ENCODE data around the gene MACROD2. TPM values are rescaled to one million over a fixed set of nuclear protein-coding genes. Genes with fewer than 3 reads are reported as not detected.

Gene MACROD2
- polyA plus RNA-seq, 1 donor (not counting 4 experiments of a cell fraction or from before 2014, with no cell fraction given), result 0.71 TPM

DNA sequence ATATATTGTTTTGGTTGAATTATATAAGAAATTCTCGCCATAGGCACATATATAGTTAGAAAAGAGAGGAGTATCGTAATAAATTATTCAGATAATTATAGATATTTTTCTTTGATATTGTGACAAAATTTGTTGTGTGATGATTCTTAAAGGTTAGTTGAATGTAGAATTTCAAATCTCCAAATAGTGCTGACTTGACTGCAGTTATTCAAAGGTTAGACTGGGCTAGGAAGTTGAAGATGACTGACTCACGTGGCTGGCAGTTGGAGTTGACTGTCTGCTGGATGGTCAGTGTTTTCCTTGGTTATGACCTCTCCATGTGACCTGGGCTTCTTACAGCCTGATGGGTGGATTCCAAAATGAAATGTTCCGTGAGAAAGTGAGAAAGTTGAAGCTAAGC is 286.8 kb downstream of the MACROD2 start:
- no peak overlapping the region for H3K9ac ChIP-seq (ENCODE audit: control insufficient read depth, extremely low read depth, insufficient read depth, low read length)
- dilution Hi-C loops (cut with MboI; ENCODE audit: extremely low pct_ligation_motif_present, low sequenced_read_pairs), result no loop called here
- no peak overlapping the region for H2AFZ ChIP-seq (ENCODE audit: control insufficient read depth, low read length)
- no peak for FAIRE-seq
- H4K20me1 ChIP-seq (ENCODE audit: control insufficient read depth, extremely low read depth, insufficient read depth, low read length), result no peaks in the 10 kb centered on the region
- no peaks in the 10 kb centered on the region for H3K79me2 ChIP-seq (ENCODE audit: control insufficient read depth, insufficient read depth, low read length)
- DNase-seq (ENCODE audit: low read depth, low spot score), result no peak
- no peak overlapping the region for H3K27ac ChIP-seq (ENCODE audit: control insufficient read depth, insufficient read depth, low read length)
- H3K36me3 ChIP-seq (ENCODE audit: control insufficient read depth in 2 of 2, extremely low read depth in 1 of 2, insufficient read depth in 2 of 2, low read length in 2 of 2), result no peaks in the 10 kb centered on the region
- H3K4me2 ChIP-seq (ENCODE audit: control insufficient read depth, extremely low read depth, insufficient read depth, low read depth, low read length), result no peak overlapping the region
- H3K27me3 ChIP-seq (ENCODE audit: control insufficient read depth, extremely low read depth, insufficient read depth, low read length), result no peaks in the 10 kb centered on the region
- H3K4me3 ChIP-seq (ENCODE audit: control insufficient read depth in 2 of 3, extremely low read depth in 1 of 3, insufficient read depth in 2 of 3, low read depth in 1 of 3, low read length in 3 of 3), result no peak overlapping the region
- H3K9me1 ChIP-seq (ENCODE audit: control insufficient read depth, extremely low read depth, insufficient read depth, low read length), result no peaks in the 10 kb centered on the region
- peaks cover 2% of the 10 kb centered on the region for H3K9me3 ChIP-seq (ENCODE audit: control insufficient read depth, low read depth, low read length)
- TF ChIP-seq EZH2 (IDR thresholded peaks at IDR 0.05; ENCODE audit: low read length), result no peak
- TF ChIP-seq CTCF (optimal IDR thresholded peaks at IDR 0.05 in 1 of 3, IDR thresholded peaks at IDR 0.05 in 1 of 3, conservative IDR thresholded peaks at IDR 0.05 in 1 of 3; ENCODE audit: extremely low read depth in 1 of 3, insufficient read depth in 2 of 3, low read length in 3 of 3), result no peak
- H3K4me1 ChIP-seq (ENCODE audit: control insufficient read depth, extremely low read depth, insufficient read depth, low read length), result peaks cover 28% of the 10 kb centered on the region

- H3K79me2 ChIP-seq (ENCODE audit: control insufficient read depth, insufficient read depth, low read length), result no peaks in the 10 kb centered on the region
- peak overlapping the region; percentile 7 for H2AFZ ChIP-seq (ENCODE audit: control insufficient read depth, low read length)
- H3K36me3 ChIP-seq (ENCODE audit: control insufficient read depth in 2 of 2, extremely low read depth in 1 of 2, insufficient read depth in 2 of 2, low read length in 2 of 2), result no peaks in the 10 kb centered on the region
- H3K27ac ChIP-seq (ENCODE audit: control insufficient read depth, insufficient read depth, low read length), result peak overlapping the region; percentile 53
- H3K4me3 ChIP-seq (ENCODE audit: control insufficient read depth in 2 of 3, extremely low read depth in 1 of 3, insufficient read depth in 2 of 3, low read depth in 1 of 3, low read length in 3 of 3), result no peak overlapping the region
- peaks cover 2% of the 10 kb centered on the region for H3K9me3 ChIP-seq (ENCODE audit: control insufficient read depth, low read depth, low read length)
- peak overlapping the region; percentile 18 for H3K9ac ChIP-seq (ENCODE audit: control insufficient read depth, extremely low read depth, insufficient read depth, low read length)
- FAIRE-seq, result peak; percentile 55
- no peaks in the 10 kb centered on the region for H4K20me1 ChIP-seq (ENCODE audit: control insufficient read depth, extremely low read depth, insufficient read depth, low read length)
- peak overlapping the region; percentile 55 for H3K4me2 ChIP-seq (ENCODE audit: control insufficient read depth, extremely low read depth, insufficient read depth, low read depth, low read length)
- DNase-seq (ENCODE audit: low read depth, low spot score), result no peak
- dilution Hi-C loops (cut with MboI; ENCODE audit: extremely low pct_ligation_motif_present, low sequenced_read_pairs), result no loop called here
- no peak for TF ChIP-seq EZH2 (IDR thresholded peaks at IDR 0.05; ENCODE audit: low read length)
- no peaks in the 10 kb centered on the region for H3K9me1 ChIP-seq (ENCODE audit: control insufficient read depth, extremely low read depth, insufficient read depth, low read length)
- H3K27me3 ChIP-seq (ENCODE audit: control insufficient read depth, extremely low read depth, insufficient read depth, low read length), result no peaks in the 10 kb centered on the region
- H3K4me1 ChIP-seq (ENCODE audit: control insufficient read depth, extremely low read depth, insufficient read depth, low read length), result peaks cover 41% of the 10 kb centered on the region
Observed at GRCh38 chr20:14284443-14284842, 289.1 kb downstream of the MACROD2 start.
